ENCODE measurements around the gene LARP4B. TPM values are rescaled to one million over a fixed set of nuclear protein-coding genes. Genes with fewer than 3 reads are reported as not detected.

Gene LARP4B
- total and polyA plus RNA-seq, 8 donors: 45.1 to 122 (median 54.4) TPM

DNA sequence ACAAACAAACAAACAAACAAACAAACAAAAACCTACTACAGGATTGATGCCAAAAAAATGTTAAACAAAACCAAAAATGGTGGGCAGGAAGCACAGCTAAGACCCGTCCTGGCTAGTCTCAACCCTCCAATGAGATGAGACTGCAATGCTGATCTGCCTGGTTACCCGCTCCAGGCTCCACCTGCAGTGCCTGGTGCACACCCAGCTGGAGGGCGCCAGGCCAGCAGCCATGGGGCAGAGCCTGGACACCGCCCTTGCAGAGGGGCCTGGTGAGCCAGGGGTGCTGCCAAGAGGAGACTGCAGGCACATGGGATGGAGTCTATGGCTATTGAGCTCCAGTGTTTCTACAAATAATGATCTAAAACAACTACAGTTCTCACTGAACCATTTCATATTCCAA, 107.0 kb downstream of the LARP4B start:
- TF ChIP-seq, protein P1, sequence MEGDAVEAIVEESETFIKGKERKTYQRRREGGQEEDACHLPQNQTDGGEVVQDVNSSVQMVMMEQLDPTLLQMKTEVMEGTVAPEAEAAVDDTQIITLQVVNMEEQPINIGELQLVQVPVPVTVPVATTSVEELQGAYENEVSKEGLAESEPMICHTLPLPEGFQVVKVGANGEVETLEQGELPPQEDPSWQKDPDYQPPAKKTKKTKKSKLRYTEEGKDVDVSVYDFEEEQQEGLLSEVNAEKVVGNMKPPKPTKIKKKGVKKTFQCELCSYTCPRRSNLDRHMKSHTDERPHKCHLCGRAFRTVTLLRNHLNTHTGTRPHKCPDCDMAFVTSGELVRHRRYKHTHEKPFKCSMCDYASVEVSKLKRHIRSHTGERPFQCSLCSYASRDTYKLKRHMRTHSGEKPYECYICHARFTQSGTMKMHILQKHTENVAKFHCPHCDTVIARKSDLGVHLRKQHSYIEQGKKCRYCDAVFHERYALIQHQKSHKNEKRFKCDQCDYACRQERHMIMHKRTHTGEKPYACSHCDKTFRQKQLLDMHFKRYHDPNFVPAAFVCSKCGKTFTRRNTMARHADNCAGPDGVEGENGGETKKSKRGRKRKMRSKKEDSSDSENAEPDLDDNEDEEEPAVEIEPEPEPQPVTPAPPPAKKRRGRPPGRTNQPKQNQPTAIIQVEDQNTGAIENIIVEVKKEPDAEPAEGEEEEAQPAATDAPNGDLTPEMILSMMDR (IDR thresholded peaks at IDR 0.05): no peak
- DNase-seq (no peak), ATAC-seq (peak; percentile 6)
- peaks cover 0 to 4% of the 10 kb centered on the region in 2 donors for H3K4me1 ChIP-seq
- H3K9me3 ChIP-seq: no peaks in the 10 kb centered on the region
- no peak overlapping the region for H3K27ac ChIP-seq
- peaks cover 0 to 100% of the 10 kb centered on the region in 2 donors for H3K36me3 ChIP-seq
- intact Hi-C loops (cut with DNase I): no loop called here
- H3K27me3 ChIP-seq: no peaks in the 10 kb centered on the region
- no peak overlapping the region for H3K4me3 ChIP-seq

DNA sequence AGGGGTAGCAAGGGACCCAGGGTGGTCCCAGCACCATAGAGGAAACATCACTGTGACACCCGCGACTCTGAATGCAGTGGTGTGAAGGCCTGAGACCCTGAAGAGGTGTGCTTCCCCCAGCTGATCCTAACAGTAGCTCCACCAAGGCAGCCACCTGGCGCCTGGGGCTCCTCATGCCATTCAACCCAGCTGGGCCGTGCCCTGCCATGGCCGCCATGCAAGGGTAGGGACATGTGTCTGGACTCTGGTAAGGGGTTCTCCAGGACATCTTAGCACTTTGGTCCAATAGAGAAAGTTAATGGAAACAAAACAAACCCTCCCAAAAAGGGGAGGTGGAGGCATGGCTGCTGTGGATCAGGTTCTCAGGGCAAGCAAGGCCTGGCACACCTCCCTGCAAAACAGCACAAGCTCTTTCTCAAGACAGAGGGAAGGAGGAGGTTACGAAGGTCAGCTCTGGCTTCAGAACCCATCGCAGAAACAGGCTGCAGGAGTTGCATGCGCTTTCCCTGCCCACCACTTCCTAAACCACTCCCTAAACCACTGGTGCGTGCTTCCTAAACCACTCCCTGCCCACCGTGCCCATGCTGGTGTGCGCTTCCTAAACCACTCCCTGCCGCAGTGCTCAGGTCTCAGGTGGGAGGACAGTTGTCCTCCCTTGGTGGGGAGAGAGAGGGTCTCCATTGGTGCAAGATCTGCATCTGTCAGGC, 108.7 kb downstream of the LARP4B start:
- intact Hi-C loops (cut with DNase I): no loop called here
- Histone ChIP-seq H3K36me3 (peaks cover 0 to 100% of the 10 kb centered on the region in 2 donors), H3K4me1 (peaks cover 0 to 18% of the 10 kb centered on the region in 2 donors), H3K9me3 (no peaks in the 10 kb centered on the region), H3K27me3 (no peaks in the 10 kb centered on the region), H3K4me3 (no peak overlapping the region), H3K27ac (peak overlapping the region in 1 of 2 donors; percentile 7)
- ATAC-seq: peak; percentile 14
- TF ChIP-seq, protein P1 (IDR thresholded peaks at IDR 0.05): no peak
- no peak for DNase-seq

DNA sequence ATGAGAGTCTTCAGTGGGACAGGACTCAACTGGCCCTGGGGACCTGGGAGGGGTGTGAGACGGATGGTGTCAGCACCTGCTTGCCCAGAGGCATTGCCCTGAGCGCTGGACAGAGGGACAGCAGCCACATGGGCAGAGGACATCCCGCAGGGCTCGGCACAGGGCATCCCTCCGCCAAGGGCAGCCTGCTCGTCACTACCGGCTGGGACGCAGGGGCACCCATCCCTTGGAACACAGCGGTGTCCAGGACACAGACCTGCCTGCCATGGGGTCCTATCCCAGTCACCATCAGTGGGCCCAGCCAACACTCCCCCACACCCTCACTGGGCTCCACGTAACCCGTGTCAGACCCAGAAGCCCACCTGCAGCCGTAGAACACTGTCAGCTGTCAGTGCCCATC, 109.3 kb downstream of the LARP4B start:
- no peaks in the 10 kb centered on the region for H3K27me3 ChIP-seq
- ATAC-seq (no peak), DNase-seq (no peak)
- no peaks in the 10 kb centered on the region for H3K9me3 ChIP-seq
- H3K4me1 ChIP-seq: peaks cover 5 to 23% of the 10 kb centered on the region in 2 donors
- H3K36me3 ChIP-seq: peaks cover 0 to 100% of the 10 kb centered on the region in 2 donors
- intact Hi-C loops (cut with DNase I): no loop called here
- TF ChIP-seq, protein P1 (IDR thresholded peaks at IDR 0.05): no peak
- H3K4me3 ChIP-seq: no peak overlapping the region
- no peak overlapping the region for H3K27ac ChIP-seq

DNA sequence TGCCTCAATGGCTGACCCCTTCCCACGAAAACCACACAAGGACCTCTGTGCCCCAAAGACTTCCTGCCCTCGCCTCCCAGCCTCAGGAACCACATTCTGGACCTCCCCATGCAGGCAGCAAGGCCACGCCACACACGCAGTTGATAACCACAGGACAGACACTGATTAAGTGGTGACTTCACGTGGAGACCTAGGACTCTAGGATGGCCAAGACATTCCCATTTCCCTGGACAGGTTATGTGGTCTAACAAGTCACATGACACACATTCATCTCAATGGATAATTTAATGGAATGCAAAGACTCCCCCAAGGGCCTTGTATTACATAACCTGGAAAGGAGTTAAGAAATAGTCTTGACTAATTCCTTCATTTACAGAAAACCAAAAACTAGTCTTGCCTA, 110.2 kb downstream of the LARP4B start:
- no peak overlapping the region for H3K27ac ChIP-seq
- ATAC-seq (no peak), DNase-seq (no peak)
- H3K9me3 ChIP-seq: no peaks in the 10 kb centered on the region
- intact Hi-C loops (cut with DNase I): no loop called here
- TF ChIP-seq, protein P1 (IDR thresholded peaks at IDR 0.05): no peak
- no peaks in the 10 kb centered on the region for H3K27me3 ChIP-seq
- no peak overlapping the region for H3K4me3 ChIP-seq
- peaks cover 0 to 100% of the 10 kb centered on the region in 2 donors for H3K36me3 ChIP-seq
- H3K4me1 ChIP-seq: peaks cover 5 to 24% of the 10 kb centered on the region in 2 donors

DNA sequence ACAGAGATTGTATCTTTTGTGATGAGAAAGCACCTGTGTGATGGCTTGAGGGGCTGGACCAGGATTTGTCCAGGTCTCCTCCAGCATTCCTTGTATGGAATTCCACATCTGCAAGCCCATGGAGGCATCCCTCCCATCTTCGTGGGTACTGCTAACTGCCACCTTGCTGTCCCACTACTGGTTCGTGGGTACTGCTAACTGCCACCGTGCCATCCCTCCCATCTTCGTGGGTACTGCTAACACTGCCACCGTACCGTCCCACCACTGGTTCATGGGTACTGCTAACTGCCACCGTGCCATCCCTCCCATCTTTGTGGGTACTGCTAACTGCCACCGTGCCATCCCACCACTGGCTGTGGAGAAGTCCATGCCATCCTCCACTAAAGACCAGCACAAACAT, 111.7 kb downstream of the LARP4B start:
- intact Hi-C loops (cut with DNase I): no loop called here
- peaks cover 5 to 24% of the 10 kb centered on the region in 2 donors for H3K4me1 ChIP-seq
- TF ChIP-seq, protein P1 (IDR thresholded peaks at IDR 0.05): no peak
- no peak overlapping the region for H3K4me3 ChIP-seq
- H3K27ac ChIP-seq: no peak overlapping the region
- no peak for ATAC-seq
- no peaks in the 10 kb centered on the region for H3K9me3 ChIP-seq
- no peak for DNase-seq
- peaks cover 0 to 100% of the 10 kb centered on the region in 2 donors for H3K36me3 ChIP-seq
- H3K27me3 ChIP-seq: no peaks in the 10 kb centered on the region
